SU-DHL-6 (cell line): ENCODE measurements around the gene RBFOX2.

Experiments used
- CTCF ChIP-seq: fragments of 200-600 bp; sonication (generic); IDR thresholded peaks from one replicate; pipeline ENCODE4 v1.5.1; 2017; ENCODE audit warnings: antibody characterized with exemption, mild to moderate bottlenecking, low read length, moderate library complexity; ENCODE audit not compliant: insufficient read depth, poor library complexity, severe bottlenecking
- EZH2phosphoT487 ChIP-seq: fragments of 200-600 bp; sonication (generic), shearing (Covaris generic); conservative IDR thresholded peaks from 2 replicates; pipeline ENCODE4 v1.6.1; 2018; ENCODE audit warnings: mild to moderate bottlenecking, antibody characterized with exemption, low read length, moderate library complexity, mixed read lengths

GRCh38 chr22:35995772-35996171, 32.9 kb downstream of the RBFOX2 start:
- TF ChIP-seq CTCF (no peak), EZH2phosphoT487 (no peak)
